ENCODE measurements around the gene USP13. TPM values are rescaled to one million over a fixed set of nuclear protein-coding genes. Genes with fewer than 3 reads are reported as not detected.

USP13 gene
- total RNA-seq, 1 experiment from 2014 or later = 27.8 TPM

DNA sequence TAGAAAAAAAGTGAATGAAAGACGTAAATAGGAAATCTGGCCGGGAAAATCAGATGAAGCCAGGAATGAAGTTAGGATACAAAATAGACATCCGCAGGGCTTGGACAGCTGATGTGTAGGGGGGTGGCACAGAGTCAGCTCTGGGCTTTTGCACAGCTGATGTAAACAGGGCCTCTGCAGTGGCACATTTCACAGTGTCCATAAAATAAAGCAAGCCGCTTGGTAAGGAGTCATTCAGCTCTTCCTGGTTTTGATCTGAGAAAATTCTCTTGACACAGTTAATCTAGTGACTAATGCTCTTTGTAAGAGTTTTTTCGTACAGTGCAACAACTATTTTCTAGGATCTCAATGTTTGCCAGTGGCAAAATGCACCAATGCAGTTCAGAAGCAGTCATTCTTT, 153.3 kb downstream of the USP13 start:
- POLR2A ChIA-PET = no interaction called here
- intact Hi-C loops (cut with micrococcal nuclease; ENCODE audit: unreplicated experiment) = no loop called here

DNA sequence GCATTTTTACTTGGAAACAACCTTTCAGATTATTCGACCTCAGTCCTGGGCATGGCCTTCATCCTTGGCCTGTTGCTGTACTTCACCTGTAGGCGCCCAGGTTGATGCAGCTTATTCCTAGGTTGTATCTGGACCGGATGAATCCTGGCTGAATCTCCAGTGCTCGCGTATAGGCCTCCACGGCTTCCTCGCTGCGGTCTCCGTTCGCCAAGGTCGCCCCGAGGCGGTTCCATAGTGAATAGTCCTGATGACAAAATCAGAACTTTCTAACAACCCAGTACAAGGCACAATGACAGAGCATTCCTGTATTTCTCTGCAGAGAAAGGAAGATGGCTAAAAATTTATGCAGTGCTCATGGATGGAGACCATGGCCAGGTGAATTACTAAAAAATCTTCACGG, 154.7 kb downstream of the USP13 start:
- in situ Hi-C loops (cut with HindIII; ENCODE audit: low pct_unique_long_range_greater_than_20kb, low sequenced_read_pairs) = no loop called here
- BruUV-seq (replicated peaks) = no TSS peak
- TF ChIP-seq POLR2AphosphoS5 (IDR thresholded peaks at IDR 0.05; ENCODE audit: low read depth, low read length) (no peak), TCF7L2 (IDR thresholded peaks at IDR 0.05; ENCODE audit: low read depth, low read length) (no peak), SIN3A (IDR thresholded peaks at IDR 0.05; ENCODE audit: borderline replicate concordance, insufficient read depth, low read depth, low read length) (no peak)
- TF ChIP-seq, protein P1, sequence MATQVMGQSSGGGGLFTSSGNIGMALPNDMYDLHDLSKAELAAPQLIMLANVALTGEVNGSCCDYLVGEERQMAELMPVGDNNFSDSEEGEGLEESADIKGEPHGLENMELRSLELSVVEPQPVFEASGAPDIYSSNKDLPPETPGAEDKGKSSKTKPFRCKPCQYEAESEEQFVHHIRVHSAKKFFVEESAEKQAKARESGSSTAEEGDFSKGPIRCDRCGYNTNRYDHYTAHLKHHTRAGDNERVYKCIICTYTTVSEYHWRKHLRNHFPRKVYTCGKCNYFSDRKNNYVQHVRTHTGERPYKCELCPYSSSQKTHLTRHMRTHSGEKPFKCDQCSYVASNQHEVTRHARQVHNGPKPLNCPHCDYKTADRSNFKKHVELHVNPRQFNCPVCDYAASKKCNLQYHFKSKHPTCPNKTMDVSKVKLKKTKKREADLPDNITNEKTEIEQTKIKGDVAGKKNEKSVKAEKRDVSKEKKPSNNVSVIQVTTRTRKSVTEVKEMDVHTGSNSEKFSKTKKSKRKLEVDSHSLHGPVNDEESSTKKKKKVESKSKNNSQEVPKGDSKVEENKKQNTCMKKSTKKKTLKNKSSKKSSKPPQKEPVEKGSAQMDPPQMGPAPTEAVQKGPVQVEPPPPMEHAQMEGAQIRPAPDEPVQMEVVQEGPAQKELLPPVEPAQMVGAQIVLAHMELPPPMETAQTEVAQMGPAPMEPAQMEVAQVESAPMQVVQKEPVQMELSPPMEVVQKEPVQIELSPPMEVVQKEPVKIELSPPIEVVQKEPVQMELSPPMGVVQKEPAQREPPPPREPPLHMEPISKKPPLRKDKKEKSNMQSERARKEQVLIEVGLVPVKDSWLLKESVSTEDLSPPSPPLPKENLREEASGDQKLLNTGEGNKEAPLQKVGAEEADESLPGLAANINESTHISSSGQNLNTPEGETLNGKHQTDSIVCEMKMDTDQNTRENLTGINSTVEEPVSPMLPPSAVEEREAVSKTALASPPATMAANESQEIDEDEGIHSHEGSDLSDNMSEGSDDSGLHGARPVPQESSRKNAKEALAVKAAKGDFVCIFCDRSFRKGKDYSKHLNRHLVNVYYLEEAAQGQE (IDR thresholded peaks at IDR 0.05; ENCODE audit: insufficient read depth in 1 of 2, low read depth in 2 of 2, low read length in 1 of 2) = no peak
- TF ChIP-seq, protein P2, sequence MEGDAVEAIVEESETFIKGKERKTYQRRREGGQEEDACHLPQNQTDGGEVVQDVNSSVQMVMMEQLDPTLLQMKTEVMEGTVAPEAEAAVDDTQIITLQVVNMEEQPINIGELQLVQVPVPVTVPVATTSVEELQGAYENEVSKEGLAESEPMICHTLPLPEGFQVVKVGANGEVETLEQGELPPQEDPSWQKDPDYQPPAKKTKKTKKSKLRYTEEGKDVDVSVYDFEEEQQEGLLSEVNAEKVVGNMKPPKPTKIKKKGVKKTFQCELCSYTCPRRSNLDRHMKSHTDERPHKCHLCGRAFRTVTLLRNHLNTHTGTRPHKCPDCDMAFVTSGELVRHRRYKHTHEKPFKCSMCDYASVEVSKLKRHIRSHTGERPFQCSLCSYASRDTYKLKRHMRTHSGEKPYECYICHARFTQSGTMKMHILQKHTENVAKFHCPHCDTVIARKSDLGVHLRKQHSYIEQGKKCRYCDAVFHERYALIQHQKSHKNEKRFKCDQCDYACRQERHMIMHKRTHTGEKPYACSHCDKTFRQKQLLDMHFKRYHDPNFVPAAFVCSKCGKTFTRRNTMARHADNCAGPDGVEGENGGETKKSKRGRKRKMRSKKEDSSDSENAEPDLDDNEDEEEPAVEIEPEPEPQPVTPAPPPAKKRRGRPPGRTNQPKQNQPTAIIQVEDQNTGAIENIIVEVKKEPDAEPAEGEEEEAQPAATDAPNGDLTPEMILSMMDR (IDR thresholded peaks at IDR 0.05) = no peak
- ChIA-PET CTCF (no interaction called here), POLR2A (no interaction called here)
- ATAC-seq (no peak), DNase-seq (ENCODE audit: low read depth, low spot score) (no peak)
- Histone ChIP-seq H3K4me3 (ENCODE audit: low read depth in 2 of 2, low read length in 2 of 2) (no peak overlapping the region), H3K9me3 (ENCODE audit: control insufficient read depth, insufficient read depth, low read depth, low read length) (no peaks in the 10 kb centered on the region), H3K27ac (ENCODE audit: low read length) (no peak overlapping the region), H3K27me3 (ENCODE audit: control insufficient read depth, insufficient read depth, low read length) (no peaks in the 10 kb centered on the region), H3K4me1 (ENCODE audit: control insufficient read depth, insufficient read depth, low read length) (no peaks in the 10 kb centered on the region), H3K36me3 (ENCODE audit: control insufficient read depth, insufficient read depth, low read length) (no peaks in the 10 kb centered on the region)
- intact Hi-C loops (cut with micrococcal nuclease; ENCODE audit: unreplicated experiment) = no loop called here

More for the DNA sequence above, 153.3 kb downstream of the USP13 start:
- no TSS peak for BruUV-seq (replicated peaks)
- TF ChIP-seq POLR2AphosphoS5 (IDR thresholded peaks at IDR 0.05; ENCODE audit: low read depth, low read length) = no peak
- TF ChIP-seq TCF7L2 (IDR thresholded peaks at IDR 0.05; ENCODE audit: low read depth, low read length) = no peak
- TF ChIP-seq SIN3A (IDR thresholded peaks at IDR 0.05; ENCODE audit: borderline replicate concordance, insufficient read depth, low read depth, low read length) = no peak
- TF ChIP-seq, protein P2 (IDR thresholded peaks at IDR 0.05) = no peak
- TF ChIP-seq, protein P1 (IDR thresholded peaks at IDR 0.05; ENCODE audit: insufficient read depth in 1 of 2, low read depth in 2 of 2, low read length in 1 of 2) = no peak
- ATAC-seq (no peak), DNase-seq (ENCODE audit: low read depth, low spot score) (no peak)
- H3K9me3 ChIP-seq (ENCODE audit: control insufficient read depth, insufficient read depth, low read depth, low read length) = no peaks in the 10 kb centered on the region
- no peaks in the 10 kb centered on the region for H3K36me3 ChIP-seq (ENCODE audit: control insufficient read depth, insufficient read depth, low read length)
- CTCF ChIA-PET = no interaction called here
- H3K4me1 ChIP-seq (ENCODE audit: control insufficient read depth, insufficient read depth, low read length) = no peaks in the 10 kb centered on the region
- in situ Hi-C loops (cut with HindIII; ENCODE audit: low pct_unique_long_range_greater_than_20kb, low sequenced_read_pairs) = no loop called here
- H3K27ac ChIP-seq (ENCODE audit: low read length) = no peak overlapping the region
- H3K4me3 ChIP-seq (ENCODE audit: low read depth in 2 of 2, low read length in 2 of 2) = no peak overlapping the region
- no peaks in the 10 kb centered on the region for H3K27me3 ChIP-seq (ENCODE audit: control insufficient read depth, insufficient read depth, low read length)
